NOMO-1 treated with dmso at 0.1 percent for 144 hours (cell line): Measurements from ENCODE around the gene CNIH2.

Experiments
- DNase-seq: peaks from one replicate; lab custom pipeline; 2025; ENCODE audit not compliant: unreplicated experiment; lab: John Stamatoyannopoulos, UW

Gene CNIH2

GRCh38 chr11:66328031-66328301, 50.0 kb downstream of the CNIH2 start:
- no peak for DNase-seq

- DNase-seq, result peak; percentile 62
Observed at GRCh38 chr11:66328302-66329144, 50.5 kb downstream of the CNIH2 start.

DNA sequence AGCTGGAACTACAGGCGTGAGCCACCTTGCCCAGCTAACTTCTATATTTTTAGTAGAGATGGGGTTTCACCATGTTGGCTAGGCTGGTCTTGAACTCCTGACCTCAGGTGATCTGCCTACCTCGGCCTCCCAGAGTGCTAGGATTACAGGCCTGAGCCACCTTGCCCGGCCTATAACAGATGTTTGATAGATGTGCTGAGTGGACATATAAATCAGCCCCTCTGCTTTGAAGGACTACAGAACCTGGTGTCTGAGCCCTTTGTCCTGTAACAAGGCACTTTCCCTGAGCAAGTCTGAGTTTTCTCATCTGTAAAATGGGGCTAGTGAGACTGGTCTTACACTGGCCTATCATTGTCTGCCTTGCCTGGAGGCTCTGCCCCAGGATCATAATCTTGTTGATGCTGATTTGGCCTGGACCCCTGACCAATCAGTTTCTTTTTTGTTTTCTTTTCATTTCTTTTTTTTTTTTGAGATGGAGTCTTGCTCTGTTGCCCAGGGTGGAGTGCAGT, 51.2 kb downstream of the CNIH2 start:
- no peak for DNase-seq

GRCh38 chr11:66330931-66331330, 53.0 kb downstream of the CNIH2 start:
- DNase-seq, result no peak

GRCh38 chr11:66331542-66332370, 53.8 kb downstream of the CNIH2 start:
- DNase-seq, result no peak

GRCh38 chr11:66332371-66333219, 54.6 kb downstream of the CNIH2 start:
- DNase-seq, result no peak

DNA sequence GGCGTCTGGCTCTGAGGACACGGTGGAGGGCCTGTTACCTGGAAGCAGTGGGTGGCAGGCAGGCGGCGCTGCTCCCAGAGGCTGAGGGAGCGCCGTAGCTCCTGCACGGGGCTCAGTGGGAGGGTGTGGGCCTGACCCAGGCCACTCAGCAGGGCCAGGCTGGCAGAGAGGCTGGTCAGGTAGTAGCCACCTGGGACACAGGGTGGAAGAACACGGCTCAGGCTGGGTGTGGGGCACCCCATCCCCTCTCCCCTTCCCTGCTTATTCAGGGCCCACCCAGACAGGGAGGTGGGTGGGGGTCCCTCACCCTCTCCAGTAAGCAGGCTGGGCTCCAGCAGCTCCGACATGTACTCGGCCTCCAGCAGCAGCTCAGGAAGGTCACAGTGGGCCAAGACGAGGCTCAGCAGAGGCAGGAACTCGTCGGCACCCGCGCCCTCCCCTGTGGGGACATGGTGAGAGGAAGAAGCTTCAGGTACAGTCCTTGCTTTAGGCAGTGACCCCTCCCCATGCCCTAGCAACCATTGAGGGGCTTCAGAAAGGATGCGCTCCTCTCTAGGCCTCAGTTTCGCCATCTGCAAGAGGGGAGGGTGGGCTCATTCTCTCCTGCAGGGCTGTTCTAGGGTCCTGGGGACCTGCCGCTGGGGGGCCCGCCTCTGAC, 55.4 kb downstream of the CNIH2 start:
- no peak for DNase-seq
